H1 (cell line): ENCODE results near the gene BAZ2A. TPM values are rescaled to one million over a fixed set of nuclear protein-coding genes. Genes with fewer than 3 reads are reported as not detected.
A peak's percentile ranks its signal among the peaks of the same experiment; 100 is the strongest.

Experiments used
- CTCF ChIA-PET: fragments of 300-600 bp; sonication (Branson Sonifier 250); formaldehyde crosslinking; loops from one replicate; lab custom pipeline; 2021; ENCODE audit not compliant: partially characterized antibody; lab: Charles Lee
- POLR2A ChIA-PET: fragments of 300-600 bp; sonication (Branson Sonifier 250); formaldehyde crosslinking; loops from one replicate; lab custom pipeline; 2021; ENCODE audit warnings: inconsistent platforms; ENCODE audit not compliant: partially characterized antibody; lab: Charles Lee
- DNase-seq, 2 experiments: peaks; one replicate each; pipeline versions ENCODE4 v3.0.0 to v3.0.0-alpha.2; 2010 to 2022; ENCODE audit warnings: low spot score in 2 of 2, low read depth in 1 of 2, mixed read lengths in 1 of 2
- FAIRE-seq: peaks from 2 replicates; lab custom pipeline; 2011; peaks lifted over from hg19 to GRCh38; lab: Jason Lieb, UNC
- H2AFZ ChIP-seq: 2 replicates; pipeline ENCODE4 v1.8.1; 2012; ENCODE audit warnings: low read length, inconsistent platforms
- H2AK5ac ChIP-seq: 2 replicates; pipeline ENCODE4 v1.6.1; 2013; ENCODE audit warnings: low read depth, low read length
- H2BK120ac ChIP-seq: replicated peaks from 2 replicates; pipeline ENCODE3; 2013; ENCODE audit warnings: low read depth, low read length, inconsistent platforms
- H2BK12ac ChIP-seq: 2 replicates; pipeline ENCODE4 v1.6.1; 2013; ENCODE audit warnings: low read depth, low read length
- H2BK15ac ChIP-seq: 2 replicates; pipeline ENCODE4 v1.6.1; 2013; ENCODE audit warnings: low read length
- H2BK20ac ChIP-seq: 2 replicates; pipeline ENCODE4 v1.6.1; 2013; ENCODE audit warnings: low read length
- H2BK5ac ChIP-seq: 2 replicates; pipeline ENCODE4 v1.6.1; 2013; ENCODE audit warnings: low read depth, low read length
- H3K14ac ChIP-seq: 2 replicates; pipeline ENCODE4 v1.6.1; 2013; ENCODE audit warnings: inconsistent platforms; ENCODE audit not compliant: insufficient read length
- H3K18ac ChIP-seq: 2 replicates; pipeline ENCODE4 v1.6.1; 2013; ENCODE audit warnings: low read length; ENCODE audit errors: extremely low read depth
- H3K23ac ChIP-seq: 2 replicates; pipeline ENCODE4 v1.6.1; 2013; ENCODE audit warnings: inconsistent platforms; ENCODE audit not compliant: insufficient read length
- H3K23me2 ChIP-seq: 2 replicates; pipeline ENCODE4 v1.6.1; 2013; ENCODE audit warnings: low read depth, low read length
- H3K27ac ChIP-seq: 2 replicates; pipeline ENCODE4 v1.6.1; 2011; ENCODE audit warnings: low read depth, low read length, inconsistent platforms
- H3K27me3 ChIP-seq, 4 experiments: replicated peaks in 1 of 4; 1 replicate in 1 of 4; 2 replicates in 3 of 4; pipeline versions ENCODE4 v1.6.1 to v1.8.1; 2011 to 2013; ENCODE audit warnings: low read length in 3 of 4, mild to moderate bottlenecking in 3 of 4, inconsistent platforms in 2 of 4, mixed read lengths in 2 of 4, moderate library complexity in 1 of 4; ENCODE audit not compliant: control insufficient read depth in 3 of 4, insufficient read depth in 3 of 4; ENCODE audit errors: extremely low read depth in 1 of 4
- H3K36me3 ChIP-seq, 4 experiments: 2 replicates each; pipeline versions ENCODE4 v1.6.1 to v1.8.1; 2011 to 2013; ENCODE audit warnings: mild to moderate bottlenecking in 4 of 4, low read length in 3 of 4, moderate library complexity in 2 of 4, control low read depth in 1 of 4, inconsistent platforms in 1 of 4; ENCODE audit not compliant: insufficient read depth in 4 of 4, control insufficient read depth in 2 of 4
- H3K4ac ChIP-seq: replicated peaks from 2 replicates; pipeline ENCODE3; 2013; ENCODE audit warnings: low read length, low read depth, mixed read lengths, inconsistent platforms; ENCODE audit not compliant: insufficient read length
- H3K4me1 ChIP-seq, 4 experiments: replicated peaks in 1 of 4; 1 replicate in 1 of 4; 2 replicates in 3 of 4; pipeline versions ENCODE4 v1.6.1 to v1.8.1; 2011 to 2013; ENCODE audit warnings: low read length in 3 of 4, inconsistent platforms in 2 of 4, mixed read lengths in 1 of 4; ENCODE audit not compliant: insufficient read depth in 4 of 4, control insufficient read depth in 3 of 4
- H3K4me2 ChIP-seq, 2 experiments: 2 replicates each; pipeline versions ENCODE4 v1.6.1 to v1.8.1; 2011 to 2013; ENCODE audit warnings: low read depth in 2 of 2, low read length in 2 of 2, control low read depth in 1 of 2, inconsistent platforms in 1 of 2, mild to moderate bottlenecking in 1 of 2; ENCODE audit not compliant: insufficient read depth in 1 of 2
- H3K4me3 ChIP-seq, 4 experiments: fragments of 200-600, 300-600 bp in 1 of 4; sonication (generic), shearing (Covaris generic), sonication (Bioruptor Twin) in 1 of 4; 2 replicates each; pipeline versions ENCODE4 v1.5.1 to v1.8.1; 2011 to 2016; ENCODE audit warnings: low read length in 4 of 4, low read depth in 3 of 4, control low read depth in 2 of 4, inconsistent platforms in 2 of 4, mild to moderate bottlenecking in 2 of 4, mixed read lengths in 1 of 4, moderate library complexity in 1 of 4; ENCODE audit not compliant: insufficient read depth in 2 of 4; ENCODE audit errors: extremely low read depth in 1 of 4
- H3K56ac ChIP-seq: replicated peaks from 2 replicates; pipeline ENCODE3; 2013; ENCODE audit warnings: low read depth, mild to moderate bottlenecking, mixed read lengths, low read length, inconsistent platforms; ENCODE audit not compliant: insufficient read length
- H3K79me1 ChIP-seq: 2 replicates; pipeline ENCODE4 v1.6.1; 2013; ENCODE audit warnings: low read depth, low read length, control low read depth
- H3K79me2 ChIP-seq, 2 experiments: 2 replicates each; pipeline versions ENCODE4 v1.6.1 to v1.8.1; 2012 to 2013; ENCODE audit warnings: low read length in 2 of 2, mild to moderate bottlenecking in 2 of 2, inconsistent platforms in 1 of 2; ENCODE audit not compliant: insufficient read depth in 2 of 2, control insufficient read depth in 1 of 2
- H3K9ac ChIP-seq, 4 experiments: replicated peaks in 1 of 4; 1 replicate in 1 of 4; 2 replicates in 3 of 4; pipeline versions ENCODE4 v1.6.1 to v1.8.1; 2011 to 2013; ENCODE audit warnings: low read depth in 3 of 4, low read length in 3 of 4, control low read depth in 2 of 4, mild to moderate bottlenecking in 2 of 4, moderate library complexity in 2 of 4, inconsistent platforms in 1 of 4; ENCODE audit errors: extremely low read depth in 1 of 4
- H3K9me3 ChIP-seq, 2 experiments: 2 replicates each; pipeline versions ENCODE4 v1.6.1 to v1.8.1; 2012 to 2013; ENCODE audit warnings: mild to moderate bottlenecking in 2 of 2, moderate library complexity in 2 of 2, control low read depth in 1 of 2, inconsistent platforms in 1 of 2, low read depth in 1 of 2, low read length in 1 of 2, mixed read lengths in 1 of 2; ENCODE audit not compliant: insufficient read depth in 2 of 2
- H4K20me1 ChIP-seq, 2 experiments: replicated peaks in 1 of 2; 2 replicates each; pipeline versions ENCODE3 to v1.8.1; 2011 to 2013; ENCODE audit warnings: inconsistent platforms in 2 of 2, low read length in 2 of 2, mild to moderate bottlenecking in 1 of 2; ENCODE audit not compliant: insufficient read depth in 2 of 2, control insufficient read depth in 1 of 2
- H4K5ac ChIP-seq: 2 replicates; pipeline ENCODE4 v1.6.1; 2013; ENCODE audit warnings: low read length, low read depth, mixed read lengths, inconsistent platforms; ENCODE audit not compliant: insufficient read length
- H4K8ac ChIP-seq: 2 replicates; pipeline ENCODE4 v1.8.0; 2013; ENCODE audit warnings: mild to moderate bottlenecking, moderate library complexity, low read length, inconsistent platforms; ENCODE audit not compliant: insufficient read depth; ENCODE audit errors: extremely low read depth
- H4K91ac ChIP-seq: replicated peaks from 2 replicates; pipeline ENCODE3; 2013; ENCODE audit warnings: low read length, mixed read lengths, inconsistent platforms; ENCODE audit not compliant: insufficient read length
- BACH1 ChIP-seq: IDR thresholded peaks from 2 replicates; pipeline ENCODE4 v1.6.1; 2012; ENCODE audit warnings: low read length, improper control_type of control experiment
- BCL11A ChIP-seq, 2 experiments: IDR thresholded peaks; one replicate each; pipeline ENCODE4 v1.6.1; 2011; ENCODE audit warnings: low read depth in 2 of 2, low read length in 2 of 2, mild to moderate bottlenecking in 2 of 2
- RAD21 ChIP-seq, 2 experiments: IDR thresholded peaks in 1 of 2; conservative IDR thresholded peaks in 1 of 2; 2 replicates each; pipeline ENCODE4 v1.6.1; 2011; ENCODE audit warnings: low read depth in 2 of 2, low read length in 2 of 2, improper control_type of control experiment in 1 of 2, inconsistent platforms in 1 of 2, mild to moderate bottlenecking in 1 of 2, moderate library complexity in 1 of 2
- SIRT6 ChIP-seq: IDR thresholded peaks from one replicate; pipeline ENCODE4 v1.7.1; 2012; ENCODE audit warnings: low read length, inconsistent platforms
- WGBS, 2 experiments: shearing (Covaris generic) in 1 of 2; methylation state at CpG; one replicate each; pipeline versions ENCODE4 v1.1.6 to v1.1.7; 2013 to 2015; ENCODE audit warnings: low lambda C conversion rate in 2 of 2, mixed read lengths in 2 of 2, inconsistent platforms in 1 of 2, low coverage in 1 of 2, missing lambda C conversion rate in 1 of 2; ENCODE audit not compliant: insufficient replicate concordance in 2 of 2, insufficient coverage in 1 of 2, insufficient read length in 1 of 2; ENCODE audit errors: extremely low coverage in 1 of 2, missing lambda C conversion rate in 1 of 2; 5-methylcytosine and 5-hydroxymethylcytosine counted together
- polyA plus RNA-seq, 7 experiments: library from polyadenylated mRNA; depleted of rRNA in 3 of 7; stranded (reverse) in 5 of 7; unstranded in 2 of 7; fragments of >200 nt in 5 of 7; fragments of 200-250 nt in 2 of 7; gene quantifications; 1 replicate in 5 of 7; 2 replicates in 1 of 7; 4 replicates in 1 of 7; pipeline versions ENCODE4 v1.2.1 to v1.2.3, GENCODE V29; 2011 to 2013; ENCODE audit warnings: missing spikeins in 2 of 7, mixed read lengths in 2 of 7
- total RNA-seq: library from RNA; stranded (reverse); fragmentation: NEBNext Ultra II Directional; extraction: Animal tissue kit (Norgen Biotek cat#: 25700); gene quantifications from 2 replicates; pipeline ENCODE4 v1.2.1, GENCODE V29; 2021
- TF ChIP-seq, protein P1 (sequence below), 3 experiments: IDR thresholded peaks; 1 replicate in 2 of 3; 2 replicates in 1 of 3; pipeline versions ENCODE4 v1.5.1 to v1.6.1; 2011; ENCODE audit warnings: low read length in 3 of 3, mild to moderate bottlenecking in 3 of 3, inconsistent platforms in 2 of 3, low read depth in 1 of 3, moderate library complexity in 1 of 3; ENCODE audit not compliant: insufficient read depth in 1 of 3; ENCODE audit errors: control extremely low read depth in 1 of 3

The BAZ2A gene
- total and polyA plus RNA-seq, 2 of the 8 experiments (the other 6 are each of a cell fraction or from before 2014, with no cell fraction given): 52.0 to 110 TPM

DNA sequence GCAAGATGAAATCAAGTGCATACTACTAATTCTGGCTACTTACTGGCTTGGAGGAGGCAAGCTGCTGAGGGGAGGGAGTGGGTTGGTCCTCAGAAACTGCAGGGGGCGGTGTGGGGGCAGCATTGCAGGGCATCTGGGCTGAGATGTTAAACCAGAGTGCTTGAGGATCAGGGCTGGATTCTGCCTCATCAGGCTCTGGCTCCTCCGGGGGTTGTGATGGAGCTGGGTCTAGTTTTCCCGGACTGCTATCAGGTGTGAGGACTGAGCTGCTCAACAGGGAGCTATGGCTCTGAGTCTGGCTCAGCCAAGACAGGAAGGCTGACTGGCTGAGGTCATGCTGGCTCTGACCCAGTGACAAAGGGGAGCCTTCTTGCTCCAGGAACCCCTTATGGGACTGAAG, 28.6 kb downstream of the BAZ2A start:
- FAIRE-seq: no peak
- ChIA-PET POLR2A (interaction anchor here (0.9 to 1.7 kb wide), 5 partner anchors 9 to 86 kb away, joined by 3 to 5 read pairs (median 5); partner anchors contain the start of genes ATP5F1B, BAZ2A and PTGES3), CTCF (interaction anchor here (0.7 to 5.0 kb wide), 15 partner anchors 8 to 87 kb away, joined by 3 to 29 read pairs (median 7); partner anchors contain the start of genes BAZ2A and RBMS2)
- no peak overlapping the region for H3K9ac ChIP-seq
- TF ChIP-seq, protein P1, sequence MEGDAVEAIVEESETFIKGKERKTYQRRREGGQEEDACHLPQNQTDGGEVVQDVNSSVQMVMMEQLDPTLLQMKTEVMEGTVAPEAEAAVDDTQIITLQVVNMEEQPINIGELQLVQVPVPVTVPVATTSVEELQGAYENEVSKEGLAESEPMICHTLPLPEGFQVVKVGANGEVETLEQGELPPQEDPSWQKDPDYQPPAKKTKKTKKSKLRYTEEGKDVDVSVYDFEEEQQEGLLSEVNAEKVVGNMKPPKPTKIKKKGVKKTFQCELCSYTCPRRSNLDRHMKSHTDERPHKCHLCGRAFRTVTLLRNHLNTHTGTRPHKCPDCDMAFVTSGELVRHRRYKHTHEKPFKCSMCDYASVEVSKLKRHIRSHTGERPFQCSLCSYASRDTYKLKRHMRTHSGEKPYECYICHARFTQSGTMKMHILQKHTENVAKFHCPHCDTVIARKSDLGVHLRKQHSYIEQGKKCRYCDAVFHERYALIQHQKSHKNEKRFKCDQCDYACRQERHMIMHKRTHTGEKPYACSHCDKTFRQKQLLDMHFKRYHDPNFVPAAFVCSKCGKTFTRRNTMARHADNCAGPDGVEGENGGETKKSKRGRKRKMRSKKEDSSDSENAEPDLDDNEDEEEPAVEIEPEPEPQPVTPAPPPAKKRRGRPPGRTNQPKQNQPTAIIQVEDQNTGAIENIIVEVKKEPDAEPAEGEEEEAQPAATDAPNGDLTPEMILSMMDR (IDR thresholded peaks at IDR 0.05; ENCODE audit: control extremely low read depth in 1 of 3, insufficient read depth in 1 of 3, low read depth in 1 of 3, low read length in 3 of 3): peak; percentile 10 to 49 (median 34); a peak in 2 of 4 replicates
- TF ChIP-seq SIRT6 (no peak), RAD21 (IDR thresholded peaks at IDR 0.05 in 1 of 2, conservative IDR thresholded peaks at IDR 0.05 in 1 of 2; ENCODE audit: low read depth in 2 of 2, low read length in 2 of 2) (peak; percentile 13; a peak in 2 of 4 replicates), BACH1 (no peak), BCL11A (IDR thresholded peaks at IDR 0.05; ENCODE audit: low read depth in 2 of 2, low read length in 2 of 2) (no peak)
- no peaks in the 10 kb centered on the region for H3K79me2 ChIP-seq
- H4K8ac ChIP-seq: no peak overlapping the region
- no peak overlapping the region for H4K5ac ChIP-seq
- H2AK5ac ChIP-seq: no peak overlapping the region
- no peak overlapping the region for H3K23ac ChIP-seq
- H2BK12ac ChIP-seq: no peak overlapping the region
- no peak overlapping the region for H2BK20ac ChIP-seq
- H3K27me3 ChIP-seq: no peaks in the 10 kb centered on the region
- no peak overlapping the region for H3K18ac ChIP-seq
- no peak for DNase-seq
- H3K14ac ChIP-seq: no peak overlapping the region
- no peaks in the 10 kb centered on the region for H3K79me1 ChIP-seq
- no peak overlapping the region for H2BK15ac ChIP-seq
- peaks cover 54 to 92% (median 78%) of the 10 kb centered on the region in 4 experiments for H3K36me3 ChIP-seq
- H2AFZ ChIP-seq: no peak overlapping the region
- no peak overlapping the region for H4K91ac ChIP-seq
- no peak overlapping the region for H3K56ac ChIP-seq
- 81% methylated on average over 3 of the region's 3 CpGs; no CpG with 5 or more reads in 1 of the 2 experiments for WGBS, 2 experiments
- no peak overlapping the region for H3K4me3 ChIP-seq
- peaks cover 0 to 6% (median 2%) of the 10 kb centered on the region in 4 experiments; a peak in 2 of 7 replicates for H3K4me1 ChIP-seq
- H3K4ac ChIP-seq: no peak overlapping the region
- no peak overlapping the region for H2BK120ac ChIP-seq
- H3K9me3 ChIP-seq: no peaks in the 10 kb centered on the region
- H4K20me1 ChIP-seq: peaks cover 0 to 3% of the 10 kb centered on the region in 2 experiments
- H3K27ac ChIP-seq: no peak overlapping the region
- no peak overlapping the region for H3K4me2 ChIP-seq
- no peak overlapping the region for H2BK5ac ChIP-seq
- H3K23me2 ChIP-seq: no peaks in the 10 kb centered on the region
